Naive thymus-derived CD8-positive, alpha-beta T cell (primary cell): ENCODE results near the gene NPM3. TPM values are rescaled to one million over a fixed set of nuclear protein-coding genes. Genes with fewer than 3 reads are reported as not detected.

ENCODE experiments used
- ATAC-seq, 2 donors: fragments of 150-1000 bp; cut with Tn5 transposase in 1 of 2; sonication (Bioruptor Pico), chemical (Tn5 transposase) in 1 of 2; 1 replicate in 1 of 2; 2 replicates in 1 of 2; pipeline ENCODE4 v1.10.0; 2021; ENCODE audit warnings: mild to moderate bottlenecking in 2 of 2, moderate library complexity in 2 of 2
- POLR2A ChIA-PET: fragments of 350-600 bp; sonication (Branson Sonifier 250); formaldehyde crosslinking; loops from one replicate; lab custom pipeline; 2021; ENCODE audit warnings: antibody characterized with exemption; lab: Charles Lee
- DNase-seq, 10 donors: peaks; one replicate each; pipeline versions ENCODE4 v3.0.0 to v3.0.0-alpha.2; 2020 to 2022
- H3K27ac Mint-ChIP-seq, 10 donors: one replicate each; pipeline ENCODE4 v1.8.0; 2020 to 2022; ENCODE audit warnings: mild to moderate bottlenecking in 10 of 10, mixed read lengths in 10 of 10, moderate library complexity in 4 of 10, inconsistent platforms in 1 of 10
- H3K27me3 Mint-ChIP-seq, 5 donors: one replicate each; pipeline ENCODE4 v1.8.0; 2021 to 2022; ENCODE audit warnings: mixed read lengths in 5 of 5
- H3K36me3 Mint-ChIP-seq, 3 donors: one replicate each; pipeline ENCODE4 v1.8.0; 2020 to 2022; ENCODE audit warnings: mixed read lengths in 3 of 3, mild to moderate bottlenecking in 2 of 3, inconsistent platforms in 1 of 3
- H3K4me1 Mint-ChIP-seq, 4 donors: one replicate each; pipeline ENCODE4 v1.8.0; 2021 to 2022; ENCODE audit warnings: mixed read lengths in 4 of 4
- H3K4me3 Mint-ChIP-seq, 10 donors: one replicate each; pipeline ENCODE4 v1.8.0; 2020 to 2022; ENCODE audit warnings: mild to moderate bottlenecking in 10 of 10, mixed read lengths in 10 of 10, moderate library complexity in 6 of 10, inconsistent platforms in 1 of 10
- H3K9me3 Mint-ChIP-seq, 9 donors: one replicate each; pipeline ENCODE4 v1.8.0; 2020 to 2022; ENCODE audit warnings: mixed read lengths in 9 of 9, mild to moderate bottlenecking in 3 of 9, inconsistent platforms in 1 of 9, moderate library complexity in 1 of 9
- polyA plus RNA-seq, 3 donors: library from polyadenylated mRNA; unstranded; fragments of 300-500 nt; fragmentation: Illumina TruSeq; gene quantifications; one replicate each; pipeline ENCODE4 v1.2.3, GENCODE V29; 2021
- total RNA-seq, 8 experiments: library from RNA in 2 of 8; stranded (reverse) in 2 of 8; gene quantifications; one replicate each; pipeline ENCODE4 v1.2.3 and lab custom pipeline; 2021 to 2026

NPM3 gene
- total and polyA plus RNA-seq, 5 experiments from 2014 or later = 14.6 to 19.3 (median 18.9) TPM

- peaks cover 11 to 31% (median 20%) of the 10 kb centered on the region in 4 donors for H3K4me1 Mint-ChIP-seq
- ATAC-seq (no peak), DNase-seq (peak in 1 of 10 donors; percentile 24)
- peaks cover 23 to 65% (median 49%) of the 10 kb centered on the region in 5 donors for H3K27me3 Mint-ChIP-seq
- H3K36me3 Mint-ChIP-seq = no peaks in the 10 kb centered on the region
- H3K9me3 Mint-ChIP-seq = peaks cover 0 to 3% (median 0%) of the 10 kb centered on the region in 9 donors
- H3K4me3 Mint-ChIP-seq = no peak overlapping the region
- POLR2A ChIA-PET = no interaction called here
- no peak overlapping the region for H3K27ac Mint-ChIP-seq
Observed at GRCh38 chr10:101772017-101772894, 11.0 kb downstream of the NPM3 start.

DNA sequence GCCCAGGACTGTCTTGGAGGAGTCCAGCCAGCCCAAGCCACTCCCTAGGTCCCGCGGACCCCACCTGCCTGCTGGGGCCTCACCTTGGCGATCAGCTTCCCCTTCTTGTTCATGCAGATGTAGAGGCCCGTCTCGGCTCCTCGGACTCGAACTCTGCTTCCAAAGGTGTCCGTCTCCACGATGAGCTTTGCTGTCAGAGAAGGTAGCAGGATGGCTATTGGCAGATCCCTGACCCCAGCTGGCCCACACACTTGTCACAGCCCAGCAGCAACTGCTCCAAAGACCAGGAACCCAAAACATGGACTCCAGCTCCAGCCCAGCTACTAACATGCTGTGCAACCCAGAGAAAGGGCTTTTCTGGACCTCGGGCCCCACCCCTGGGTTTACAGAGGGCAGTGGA, 11.9 kb downstream of the NPM3 start:
- no peaks in the 10 kb centered on the region for H3K36me3 Mint-ChIP-seq
- peaks cover 25 to 64% (median 48%) of the 10 kb centered on the region in 5 donors for H3K27me3 Mint-ChIP-seq
- peak overlapping the region in 1 of 10 donors; percentile 43 for H3K27ac Mint-ChIP-seq
- no peaks in the 10 kb centered on the region for H3K9me3 Mint-ChIP-seq
- H3K4me1 Mint-ChIP-seq = peaks cover 9 to 23% (median 19%) of the 10 kb centered on the region in 4 donors
- POLR2A ChIA-PET = no interaction called here
- H3K4me3 Mint-ChIP-seq = peak overlapping the region in 1 of 10 donors; percentile 15
- ATAC-seq = no peak
- DNase-seq = peak in 1 of 10 donors; percentile 31

DNA sequence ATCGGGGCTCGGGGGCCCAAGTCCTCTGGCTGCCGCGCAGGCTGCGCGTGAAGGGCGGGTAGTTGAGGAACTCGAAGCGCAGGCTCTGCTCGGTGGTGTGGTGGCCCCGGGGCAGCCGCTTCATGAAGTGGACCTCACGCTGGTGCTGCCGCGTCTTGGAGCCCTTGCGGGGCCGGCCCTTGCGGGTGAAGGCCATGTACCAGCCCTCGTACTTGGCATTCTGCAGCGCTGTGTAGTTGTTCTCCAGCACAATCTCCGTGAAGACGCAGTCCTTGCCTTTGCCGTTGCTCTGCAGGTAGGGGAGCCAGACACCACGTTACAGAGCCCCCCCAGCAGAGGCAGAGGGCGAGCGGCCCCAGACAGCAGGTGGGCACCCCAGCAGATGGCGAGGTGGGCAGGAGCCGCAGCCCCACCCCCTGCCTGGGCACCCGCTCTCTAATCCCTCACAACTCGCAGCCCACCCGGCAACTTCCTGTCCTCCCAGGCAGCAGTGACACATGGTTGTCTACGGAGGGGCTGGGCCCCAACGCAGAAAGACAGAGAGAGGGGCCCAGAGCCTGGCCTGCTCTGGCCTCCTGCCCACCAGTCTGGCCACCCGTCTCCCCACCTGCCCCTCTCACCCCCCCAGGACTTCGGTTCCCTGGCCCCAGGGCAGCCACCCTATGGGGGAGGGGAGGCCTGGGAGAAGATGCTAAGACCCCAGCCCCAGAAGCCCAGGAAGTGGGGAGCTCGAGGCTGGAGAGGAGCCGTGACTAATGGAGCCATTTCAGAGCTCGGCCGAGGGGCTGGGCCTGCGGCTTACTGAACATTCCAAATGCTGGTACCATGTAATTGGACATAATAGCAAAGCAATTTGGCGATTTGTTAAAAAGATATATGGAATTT, 12.7 kb downstream of the NPM3 start:
- ATAC-seq (no peak), DNase-seq (peak in 1 of 10 donors; percentile 36)
- H3K4me1 Mint-ChIP-seq = peaks cover 9 to 23% (median 19%) of the 10 kb centered on the region in 4 donors
- POLR2A ChIA-PET = no interaction called here
- H3K4me3 Mint-ChIP-seq = no peak overlapping the region
- no peaks in the 10 kb centered on the region for H3K36me3 Mint-ChIP-seq
- H3K9me3 Mint-ChIP-seq = no peaks in the 10 kb centered on the region
- H3K27me3 Mint-ChIP-seq = peaks cover 26 to 69% (median 53%) of the 10 kb centered on the region in 5 donors
- no peak overlapping the region for H3K27ac Mint-ChIP-seq

DNA sequence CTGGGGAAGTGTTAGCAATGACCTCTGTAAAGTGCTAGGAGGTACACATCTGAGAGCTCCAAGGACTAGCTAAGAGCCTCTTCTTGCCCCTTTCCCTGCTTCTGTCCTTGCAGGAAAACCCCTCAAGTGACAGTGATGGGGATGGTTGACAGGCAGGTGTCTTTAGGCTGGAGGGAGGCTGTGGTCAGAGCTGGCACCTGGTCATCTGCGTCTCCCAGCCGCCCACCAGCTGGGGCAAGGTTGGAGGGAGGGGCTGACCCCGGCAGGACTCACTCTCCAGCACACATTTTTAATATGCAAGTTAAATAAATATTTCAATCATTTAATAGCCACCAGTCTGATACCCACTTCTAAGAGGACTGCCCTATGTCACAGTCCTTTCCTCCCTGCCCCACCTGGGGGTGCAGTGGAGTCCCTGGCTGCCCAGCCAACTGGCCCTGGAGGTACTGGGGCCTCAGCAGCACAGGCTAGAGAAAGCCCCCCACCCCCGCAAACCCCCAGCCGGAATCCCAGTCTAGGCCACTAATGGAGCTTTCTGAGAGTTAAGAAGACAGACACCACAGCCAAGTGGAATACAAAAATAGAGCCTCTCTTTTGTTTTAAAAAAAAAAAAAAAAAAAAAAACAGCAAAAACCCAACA, 13.6 kb downstream of the NPM3 start:
- H3K36me3 Mint-ChIP-seq = no peaks in the 10 kb centered on the region
- POLR2A ChIA-PET = no interaction called here
- ATAC-seq (no peak), DNase-seq (peak in 1 of 10 donors; percentile 43)
- H3K27me3 Mint-ChIP-seq = peaks cover 26 to 62% (median 53%) of the 10 kb centered on the region in 5 donors
- peaks cover 6 to 16% (median 13%) of the 10 kb centered on the region in 4 donors for H3K4me1 Mint-ChIP-seq
- H3K4me3 Mint-ChIP-seq = no peak overlapping the region
- peak overlapping the region in 1 of 10 donors; percentile 32 for H3K27ac Mint-ChIP-seq
- H3K9me3 Mint-ChIP-seq = no peaks in the 10 kb centered on the region

DNA sequence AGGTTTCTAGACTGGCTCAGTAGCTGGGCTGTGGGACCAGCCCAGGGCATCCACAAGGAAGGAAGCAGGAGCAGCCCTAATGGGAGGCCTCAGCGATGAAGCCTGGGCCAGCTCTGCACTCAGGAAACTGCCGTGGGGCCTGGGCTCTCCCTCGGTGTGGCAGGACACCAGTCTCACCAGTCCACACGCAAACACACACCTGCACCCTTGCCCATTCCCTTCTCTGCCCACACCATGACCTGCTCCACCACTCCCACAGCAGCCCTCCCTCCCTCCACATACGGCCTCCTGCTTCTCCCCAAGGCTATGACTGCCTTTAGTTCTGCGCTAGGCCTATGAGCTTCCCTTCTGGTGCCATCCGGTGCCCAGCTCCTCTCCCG, 14.5 kb downstream of the NPM3 start:
- Mint-ChIP-seq H3K4me1 (peaks cover 0 to 8% (median 5%) of the 10 kb centered on the region in 4 donors), H3K36me3 (no peaks in the 10 kb centered on the region), H3K4me3 (no peak overlapping the region), H3K9me3 (no peaks in the 10 kb centered on the region), H3K27me3 (peaks cover 19 to 54% (median 46%) of the 10 kb centered on the region in 5 donors), H3K27ac (peak overlapping the region in 1 of 10 donors; percentile 61)
- POLR2A ChIA-PET = no interaction called here
- DNase-seq (no peak), ATAC-seq (no peak)

DNA sequence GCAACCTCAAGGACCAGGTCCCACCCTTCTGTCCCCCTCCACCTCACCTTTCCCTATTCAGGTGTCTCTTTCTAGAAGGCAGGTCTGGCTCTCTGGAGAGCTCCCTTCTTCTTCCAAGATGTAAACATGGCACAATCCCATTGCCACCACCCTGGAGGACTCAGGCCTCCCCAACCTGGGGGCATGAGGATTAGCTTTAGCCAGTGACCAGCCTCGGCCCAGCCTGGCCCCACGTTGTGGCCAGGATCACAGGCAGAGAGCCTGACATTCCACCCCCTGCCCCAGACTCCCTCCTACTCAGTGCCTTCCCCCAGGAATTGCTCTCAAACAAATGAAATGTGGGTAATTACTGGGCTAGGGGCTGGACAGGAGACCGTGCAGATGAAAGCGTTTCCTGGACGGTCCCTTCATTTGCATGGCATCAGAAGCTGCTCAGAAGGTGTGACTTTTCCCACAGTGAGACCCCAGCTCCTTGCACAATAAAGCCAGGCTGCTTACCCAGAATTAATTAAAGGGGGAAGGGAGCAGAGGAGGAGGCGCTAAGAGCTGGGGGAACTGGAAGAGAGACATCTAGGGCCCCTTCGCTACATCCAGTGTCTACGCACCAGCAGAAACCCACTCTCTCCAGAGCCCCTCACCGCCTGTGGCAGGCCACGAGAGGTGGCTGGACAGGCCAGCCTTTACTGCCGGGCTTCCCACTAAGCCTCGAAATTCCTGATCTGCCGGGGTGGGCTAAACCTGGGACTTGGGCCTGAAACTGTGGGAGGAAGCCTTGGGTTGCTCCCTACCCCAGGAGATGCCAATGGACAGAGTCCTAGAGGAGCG, 15.1 kb downstream of the NPM3 start:
- Mint-ChIP-seq H3K27me3 (peaks cover 14 to 48% (median 41%) of the 10 kb centered on the region in 5 donors), H3K9me3 (no peaks in the 10 kb centered on the region), H3K27ac (no peak overlapping the region), H3K36me3 (no peaks in the 10 kb centered on the region), H3K4me1 (peaks cover 0 to 1% (median 0%) of the 10 kb centered on the region in 4 donors), H3K4me3 (no peak overlapping the region)
- no peak for ATAC-seq
- POLR2A ChIA-PET = no interaction called here
- no peak for DNase-seq

DNA sequence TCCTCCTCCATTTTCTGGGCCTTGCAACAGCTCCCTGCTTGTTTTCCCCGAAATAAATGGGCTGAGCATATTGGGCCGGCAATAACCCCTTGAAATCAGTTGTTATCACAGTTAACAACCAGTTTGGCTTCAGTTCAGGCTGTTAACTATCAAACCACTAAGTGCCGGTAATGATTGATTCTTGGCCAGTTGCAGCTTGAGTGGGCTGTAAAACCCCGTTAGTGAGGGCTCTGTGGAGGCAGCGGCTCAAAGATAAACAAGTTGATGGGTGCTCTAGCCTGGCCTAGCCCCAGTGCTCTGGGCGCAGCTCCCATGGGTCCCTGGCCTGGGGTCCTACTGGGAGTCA, 15.7 kb downstream of the NPM3 start:
- POLR2A ChIA-PET = no interaction called here
- H3K27ac Mint-ChIP-seq = no peak overlapping the region
- H3K4me1 Mint-ChIP-seq = no peaks in the 10 kb centered on the region

DNA sequence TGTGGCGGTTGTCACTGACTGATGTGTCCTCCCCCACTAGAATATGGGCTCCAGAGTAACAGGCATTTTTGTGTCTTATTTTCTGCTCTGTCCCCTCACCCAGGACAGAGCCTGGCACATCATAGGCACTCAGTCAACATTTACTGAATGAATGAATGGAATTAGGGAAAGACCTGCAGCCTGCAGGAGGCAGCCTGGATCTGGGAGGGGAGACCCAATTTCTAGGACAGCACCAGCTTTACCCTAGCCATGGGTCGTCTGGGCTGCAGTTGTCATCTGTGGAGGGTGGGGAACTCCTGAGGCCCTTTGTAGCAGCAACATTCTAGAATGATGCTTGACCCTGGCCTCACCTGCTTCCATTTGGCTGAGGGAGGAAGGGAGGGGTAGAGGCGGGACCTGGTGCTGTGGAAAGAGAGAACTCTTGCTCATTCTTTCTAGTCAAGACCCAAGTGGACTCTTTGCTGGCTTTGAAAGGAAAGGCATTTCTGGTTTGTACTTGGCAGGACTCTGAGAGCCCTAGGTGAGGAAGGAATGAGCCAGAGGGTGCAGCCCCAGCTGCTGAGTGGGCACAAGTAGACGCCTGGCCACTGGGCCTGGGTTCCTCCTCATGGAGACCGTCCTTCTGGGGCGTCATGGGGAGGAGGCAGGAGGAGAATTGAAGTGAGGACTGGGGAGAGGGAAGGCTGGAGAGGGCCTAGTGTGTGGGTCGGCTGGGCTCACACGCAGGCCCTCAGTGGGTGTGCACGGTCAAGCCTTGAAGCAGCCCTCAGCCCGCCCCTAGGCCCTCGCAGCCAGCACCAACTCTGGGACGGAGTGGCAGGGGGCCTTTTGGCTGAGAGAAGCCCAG, 16.3 kb downstream of the NPM3 start:
- Mint-ChIP-seq H3K4me3 (no peak overlapping the region), H3K36me3 (no peaks in the 10 kb centered on the region), H3K27me3 (peaks cover 14 to 36% (median 33%) of the 10 kb centered on the region in 5 donors), H3K27ac (no peak overlapping the region), H3K9me3 (no peaks in the 10 kb centered on the region), H3K4me1 (no peaks in the 10 kb centered on the region)
- no peak for DNase-seq
- ATAC-seq = no peak
- POLR2A ChIA-PET = no interaction called here

More for the DNA sequence above, 15.7 kb downstream of the NPM3 start:
- Mint-ChIP-seq H3K4me3 (no peak overlapping the region), H3K9me3 (no peaks in the 10 kb centered on the region), H3K27me3 (peaks cover 14 to 42% (median 39%) of the 10 kb centered on the region in 5 donors), H3K36me3 (no peaks in the 10 kb centered on the region)
- no peak for ATAC-seq
- no peak for DNase-seq

DNA sequence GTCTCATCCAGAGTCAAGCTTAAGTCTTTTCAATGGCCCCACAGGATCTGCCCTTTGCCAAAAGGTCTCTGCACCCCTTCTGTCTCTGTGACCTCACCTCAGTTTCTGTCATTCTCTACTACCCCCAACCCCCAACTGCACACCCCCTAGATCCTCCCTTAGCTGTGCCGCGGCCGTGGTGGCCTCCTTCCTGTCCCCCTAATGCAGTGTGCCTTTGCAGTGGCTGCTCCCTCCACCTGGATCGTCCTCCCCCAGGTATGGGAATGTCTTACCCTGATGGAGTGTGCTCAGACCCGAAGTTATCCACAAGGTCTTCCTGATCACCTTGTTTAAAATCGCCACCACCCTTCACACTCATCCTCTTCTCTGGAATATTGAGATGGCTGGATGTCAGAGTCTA, 16.9 kb downstream of the NPM3 start:
- Mint-ChIP-seq H3K36me3 (no peaks in the 10 kb centered on the region), H3K4me1 (no peaks in the 10 kb centered on the region), H3K27me3 (peaks cover 12 to 31% (median 29%) of the 10 kb centered on the region in 5 donors), H3K9me3 (no peaks in the 10 kb centered on the region), H3K4me3 (no peak overlapping the region), H3K27ac (peak overlapping the region in 1 of 10 donors; percentile 77)
- ATAC-seq (no peak), DNase-seq (no peak)
- POLR2A ChIA-PET = no interaction called here

- H3K9me3 Mint-ChIP-seq = no peaks in the 10 kb centered on the region
- H3K27ac Mint-ChIP-seq = no peak overlapping the region
- H3K4me3 Mint-ChIP-seq = no peak overlapping the region
- peaks cover 8 to 26% (median 20%) of the 10 kb centered on the region in 5 donors for H3K27me3 Mint-ChIP-seq
- no peak for DNase-seq
- POLR2A ChIA-PET = no interaction called here
- ATAC-seq = no peak
- H3K4me1 Mint-ChIP-seq = no peaks in the 10 kb centered on the region
- H3K36me3 Mint-ChIP-seq = no peaks in the 10 kb centered on the region
Observed at GRCh38 chr10:101763141-101763846, 20.0 kb downstream of the NPM3 start.

DNA sequence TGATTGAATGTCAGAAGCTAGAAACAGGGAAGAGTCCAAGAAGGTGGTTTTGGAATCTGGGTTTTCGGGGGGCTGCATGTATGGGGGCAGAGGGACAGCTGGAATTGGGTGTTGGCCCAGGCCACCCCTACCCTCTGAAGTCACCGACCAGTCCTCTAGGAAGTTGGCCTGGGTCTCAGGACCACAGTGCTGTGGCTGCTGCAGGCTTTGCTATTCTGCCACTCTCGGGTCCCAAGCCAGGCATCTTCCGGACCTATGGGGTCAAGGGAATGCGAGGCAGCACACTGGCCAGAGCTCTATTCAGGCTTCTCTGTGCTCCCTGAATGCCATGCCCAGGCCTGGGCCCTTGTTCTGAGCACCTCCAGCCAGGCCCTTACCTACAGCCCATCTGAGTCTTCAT, 20.5 kb downstream of the NPM3 start:
- H3K4me1 Mint-ChIP-seq = no peaks in the 10 kb centered on the region
- ATAC-seq = no peak
- H3K36me3 Mint-ChIP-seq = no peaks in the 10 kb centered on the region
- POLR2A ChIA-PET = no interaction called here
- no peaks in the 10 kb centered on the region for H3K9me3 Mint-ChIP-seq
- H3K4me3 Mint-ChIP-seq = no peak overlapping the region
- H3K27ac Mint-ChIP-seq = no peak overlapping the region
- no peak for DNase-seq
- H3K27me3 Mint-ChIP-seq = peaks cover 8 to 23% (median 20%) of the 10 kb centered on the region in 5 donors
